HepG2 (cell line): ENCODE measurements around the gene ARSJ. TPM values are rescaled to one million over a fixed set of nuclear protein-coding genes. Genes with fewer than 3 reads are reported as not detected.

Source experiments
- ATAC-seq: fragments of 200-7000 bp; cut with Tn5 transposase; 3 replicates; pipeline ENCODE4 v1.9.1; 2020; ENCODE audit warnings: mild to moderate bottlenecking, moderate library complexity
- BruUV-seq: library from RNA; stranded (reverse); fragments of 400-500 nt; replicated peaks from 2 replicates; lab custom pipeline; 2021; lab: Mats Ljungman, UMichigan
- CTCF ChIA-PET: fragments of 300-600 bp; formaldehyde crosslinking; extraction: SDS; loops from one replicate; lab custom pipeline; 2021; ENCODE audit warnings: low total read pairs, inconsistent platforms, low intra/inter-chr PET ratio; lab: Yijun Ruan, JAX
- POLR2A ChIA-PET: fragments of 350-600 bp; sonication (Branson Sonifier 250); formaldehyde crosslinking; loops from one replicate; lab custom pipeline; 2020; ENCODE audit warnings: antibody characterized with exemption, inconsistent platforms; lab: Yijun Ruan, JAX
- DNase-seq: peaks from one replicate; pipeline ENCODE4 v3.0.0-alpha.2; 2015; ENCODE audit warnings: low spot score
- FAIRE-seq: peaks from 3 replicates; lab custom pipeline; 2011; peaks lifted over from hg19 to GRCh38; lab: Jason Lieb, UNC
- H2AFZ ChIP-seq: one replicate; pipeline ENCODE4 v1.6.1; 2011; ENCODE audit warnings: low read length, inconsistent platforms
- H3K27ac ChIP-seq: fragments of 300-600 bp; 3 replicates; pipeline ENCODE4 v1.8.0; 2011; ENCODE audit warnings: mixed run types, mild to moderate bottlenecking, mixed read lengths, low read length, inconsistent platforms; ENCODE audit not compliant: insufficient read depth; ENCODE audit errors: extremely low read length
- H3K27me3 ChIP-seq, 2 experiments: fragments of 200-600 bp in 1 of 2; 2 replicates in 1 of 2; 3 replicates in 1 of 2; pipeline versions ENCODE4 v1.6.0 to v1.8.0; 2011; ENCODE audit warnings: low read length in 2 of 2, mild to moderate bottlenecking in 2 of 2, moderate library complexity in 2 of 2, inconsistent platforms in 1 of 2; ENCODE audit not compliant: insufficient read depth in 2 of 2, control insufficient read depth in 1 of 2
- H3K36me3 ChIP-seq, 2 experiments: fragments of 200-600 bp in 1 of 2; replicated peaks in 1 of 2; 2 replicates in 1 of 2; 3 replicates in 1 of 2; pipeline versions ENCODE4 v1.5.1 to v1.8.0; 2011; ENCODE audit warnings: low read length in 2 of 2, inconsistent platforms in 1 of 2; ENCODE audit not compliant: insufficient read depth in 2 of 2, control insufficient read depth in 1 of 2
- H3K4me1 ChIP-seq: 2 replicates; pipeline ENCODE4 v1.5.1; 2012; ENCODE audit warnings: low read length, inconsistent platforms; ENCODE audit not compliant: insufficient read depth
- H3K4me2 ChIP-seq: 2 replicates; pipeline ENCODE4 v1.6.0; 2011; ENCODE audit warnings: low read depth, low read length, inconsistent platforms
- H3K4me3 ChIP-seq, 3 experiments: fragments of 200-600 bp in 1 of 3; sonication (generic), shearing (Covaris generic) in 1 of 3; replicated peaks in 1 of 3; 2 replicates each; pipeline ENCODE4 v1.5.1; 2011 to 2016; ENCODE audit warnings: low read length in 3 of 3, inconsistent platforms in 2 of 3, low read depth in 2 of 3, mild to moderate bottlenecking in 2 of 3, control low read depth in 1 of 3, mixed read lengths in 1 of 3; ENCODE audit not compliant: insufficient read depth in 1 of 3
- H3K79me2 ChIP-seq: one replicate; pipeline ENCODE4 v1.6.1; 2011; ENCODE audit warnings: low read length, inconsistent platforms; ENCODE audit not compliant: insufficient read depth
- H3K9ac ChIP-seq: 2 replicates; pipeline ENCODE4 v1.6.0; 2011; ENCODE audit warnings: mild to moderate bottlenecking, low read depth, low read length, inconsistent platforms; ENCODE audit not compliant: insufficient read depth
- H3K9me3 ChIP-seq: 2 replicates; pipeline ENCODE4 v1.5.1; 2012; ENCODE audit warnings: mild to moderate bottlenecking, low read length
- H4K20me1 ChIP-seq: 2 replicates; pipeline ENCODE4 v1.6.0; 2011; ENCODE audit warnings: inconsistent platforms, mild to moderate bottlenecking, low read length, moderate library complexity; ENCODE audit not compliant: insufficient read depth
- ARID2 ChIP-seq: sonication (generic); formaldehyde crosslinking; IDR thresholded peaks from 2 replicates; pipeline ENCODE4 v1.8.1; 2022; ENCODE audit warnings: mild to moderate bottlenecking, missing genetic modification reagents, borderline replicate concordance
- CHCHD3 ChIP-seq: sonication (generic); formaldehyde crosslinking; IDR thresholded peaks from 2 replicates; pipeline ENCODE4 v1.8.0; 2022; ENCODE audit warnings: mild to moderate bottlenecking, missing genetic modification reagents, moderate library complexity
- KLF9 ChIP-seq: IDR thresholded peaks from 2 replicates; pipeline ENCODE4 v1.6.1; 2016; ENCODE audit warnings: low read depth
- MAF1 ChIP-seq: sonication (generic); formaldehyde crosslinking; IDR thresholded peaks from 2 replicates; pipeline ENCODE4 v1.5.0; 2020; ENCODE audit warnings: missing genetic modification reagents, borderline replicate concordance
- PHF5A ChIP-seq: IDR thresholded peaks from one replicate; pipeline ENCODE4 v1.6.1; 2018; ENCODE audit warnings: low read depth, missing genetic modification reagents; ENCODE audit not compliant: unreplicated experiment
- SIX4 ChIP-seq: sonication (generic); formaldehyde crosslinking; IDR thresholded peaks from 2 replicates; pipeline ENCODE4 v1.4.0; 2020; ENCODE audit warnings: missing genetic modification reagents
- ZBTB49 ChIP-seq: sonication (generic); formaldehyde crosslinking; IDR thresholded peaks from 2 replicates; pipeline ENCODE4 v1.4.0; 2020; ENCODE audit warnings: missing genetic modification reagents, borderline replicate concordance
- ZBTB8A ChIP-seq: sonication (generic); formaldehyde crosslinking; IDR thresholded peaks from 2 replicates; pipeline ENCODE4 v1.4.0; 2020; ENCODE audit warnings: mild to moderate bottlenecking, low read depth, missing genetic modification reagents, borderline replicate concordance
- ZNF280B ChIP-seq: sonication (generic); formaldehyde crosslinking; IDR thresholded peaks from 2 replicates; pipeline ENCODE4 v1.5.0; 2020; ENCODE audit warnings: missing genetic modification reagents, mild to moderate bottlenecking, borderline replicate concordance
- ZSCAN22 ChIP-seq: sonication (generic); formaldehyde crosslinking; IDR thresholded peaks from 2 replicates; pipeline ENCODE4 v1.4.0; 2020; ENCODE audit warnings: mild to moderate bottlenecking, missing genetic modification reagents
- in situ Hi-C: cut with HindIII; loops from 2 replicates; pipeline ENCODE4 v1.10.0; 2017; ENCODE audit warnings: low pct_unique_long_range_greater_than_20kb; ENCODE audit not compliant: extremely low pct_ligation_motif_present
- intact Hi-C: fragments of 100-400 bp; cut with micrococcal nuclease; formaldehyde crosslinking; loops from one replicate; pipeline ENCODE4 v1.10.0; 2022; ENCODE audit not compliant: unreplicated experiment
- polyA plus RNA-seq, 8 experiments: library from polyadenylated mRNA; depleted of rRNA in 3 of 8; stranded (reverse) in 7 of 8; unstranded in 1 of 8; fragments of >200 nt; fragmentation: Illumina TruSeq in 4 of 8; extraction: Trizol in 4 of 8; gene quantifications; 2 replicates each; pipeline versions ENCODE4 v1.2.1 to v1.2.3, GENCODE V29; 2011 to 2016; ENCODE audit warnings: low read depth in 4 of 8, missing spikeins in 1 of 8, mixed read lengths in 1 of 8; ENCODE audit not compliant: insufficient read depth in 1 of 8
- total RNA-seq, 5 experiments: library from RNA; depleted of rRNA; stranded (reverse); fragments of >200 nt; fragmentation: Illumina TruSeq; extraction: Trizol; gene quantifications; 2 replicates each; pipeline ENCODE4 v1.2.3, GENCODE V29; 2016; ENCODE audit warnings: low read depth in 1 of 5
- TF ChIP-seq, protein P1 (sequence below): sonication (generic); formaldehyde crosslinking; IDR thresholded peaks from 2 replicates; pipeline ENCODE4 v1.8.1; 2023; ENCODE audit warnings: mild to moderate bottlenecking, missing genetic modification reagents
- TF ChIP-seq, protein P2 (sequence below): sonication (generic); formaldehyde crosslinking; IDR thresholded peaks from 2 replicates; pipeline ENCODE4 v1.4.0; 2020; ENCODE audit warnings: mild to moderate bottlenecking, missing genetic modification reagents

Gene ARSJ
- total and polyA plus RNA-seq, 2 of the 13 experiments (the other 11 are each of a cell fraction or from before 2014, with no cell fraction given), result not detected

- H3K4me2 ChIP-seq, result no peak overlapping the region
- H2AFZ ChIP-seq, result no peak overlapping the region
- H3K4me1 ChIP-seq, result peaks cover 8% of the 10 kb centered on the region
- no peak overlapping the region for H3K27ac ChIP-seq
- no peaks in the 10 kb centered on the region for H3K9me3 ChIP-seq
- H3K27me3 ChIP-seq, result no peaks in the 10 kb centered on the region
- no peak for FAIRE-seq
- DNase-seq, result no peak
- H3K4me3 ChIP-seq, result no peak overlapping the region
- BruUV-seq, result TSS peak; percentile 66
- CTCF ChIA-PET, result no interaction called here
- no peak for ATAC-seq
- intact Hi-C loops, result no loop called here
- no peaks in the 10 kb centered on the region for H3K36me3 ChIP-seq
- in situ Hi-C loops, result loop anchor here (10.0 kb wide), 3 partner anchors 115 to 415 kb away; no protein-coding TSS in a partner anchor
- no peak overlapping the region for H3K9ac ChIP-seq
- POLR2A ChIA-PET, result no interaction called here
- no peaks in the 10 kb centered on the region for H3K79me2 ChIP-seq
- H4K20me1 ChIP-seq, result no peaks in the 10 kb centered on the region
- TF ChIP-seq ARID2 (CRISPR knock-in tag) (no peak), ZNF280B (CRISPR knock-in tag) (no peak), KLF9 (no peak), ZSCAN22 (CRISPR knock-in tag) (no peak), PHF5A (no peak), SIX4 (CRISPR knock-in tag) (no peak), ZBTB8A (CRISPR knock-in tag) (no peak), ZBTB49 (CRISPR knock-in tag) (no peak), MAF1 (CRISPR knock-in tag) (no peak), CHCHD3 (CRISPR knock-in tag) (no peak)
- TF ChIP-seq, protein P1, sequence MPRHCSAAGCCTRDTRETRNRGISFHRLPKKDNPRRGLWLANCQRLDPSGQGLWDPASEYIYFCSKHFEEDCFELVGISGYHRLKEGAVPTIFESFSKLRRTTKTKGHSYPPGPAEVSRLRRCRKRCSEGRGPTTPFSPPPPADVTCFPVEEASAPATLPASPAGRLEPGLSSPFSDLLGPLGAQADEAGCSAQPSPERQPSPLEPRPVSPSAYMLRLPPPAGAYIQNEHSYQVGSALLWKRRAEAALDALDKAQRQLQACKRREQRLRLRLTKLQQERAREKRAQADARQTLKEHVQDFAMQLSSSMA (CRISPR knock-in tag), result no peak
- TF ChIP-seq, protein P2, sequence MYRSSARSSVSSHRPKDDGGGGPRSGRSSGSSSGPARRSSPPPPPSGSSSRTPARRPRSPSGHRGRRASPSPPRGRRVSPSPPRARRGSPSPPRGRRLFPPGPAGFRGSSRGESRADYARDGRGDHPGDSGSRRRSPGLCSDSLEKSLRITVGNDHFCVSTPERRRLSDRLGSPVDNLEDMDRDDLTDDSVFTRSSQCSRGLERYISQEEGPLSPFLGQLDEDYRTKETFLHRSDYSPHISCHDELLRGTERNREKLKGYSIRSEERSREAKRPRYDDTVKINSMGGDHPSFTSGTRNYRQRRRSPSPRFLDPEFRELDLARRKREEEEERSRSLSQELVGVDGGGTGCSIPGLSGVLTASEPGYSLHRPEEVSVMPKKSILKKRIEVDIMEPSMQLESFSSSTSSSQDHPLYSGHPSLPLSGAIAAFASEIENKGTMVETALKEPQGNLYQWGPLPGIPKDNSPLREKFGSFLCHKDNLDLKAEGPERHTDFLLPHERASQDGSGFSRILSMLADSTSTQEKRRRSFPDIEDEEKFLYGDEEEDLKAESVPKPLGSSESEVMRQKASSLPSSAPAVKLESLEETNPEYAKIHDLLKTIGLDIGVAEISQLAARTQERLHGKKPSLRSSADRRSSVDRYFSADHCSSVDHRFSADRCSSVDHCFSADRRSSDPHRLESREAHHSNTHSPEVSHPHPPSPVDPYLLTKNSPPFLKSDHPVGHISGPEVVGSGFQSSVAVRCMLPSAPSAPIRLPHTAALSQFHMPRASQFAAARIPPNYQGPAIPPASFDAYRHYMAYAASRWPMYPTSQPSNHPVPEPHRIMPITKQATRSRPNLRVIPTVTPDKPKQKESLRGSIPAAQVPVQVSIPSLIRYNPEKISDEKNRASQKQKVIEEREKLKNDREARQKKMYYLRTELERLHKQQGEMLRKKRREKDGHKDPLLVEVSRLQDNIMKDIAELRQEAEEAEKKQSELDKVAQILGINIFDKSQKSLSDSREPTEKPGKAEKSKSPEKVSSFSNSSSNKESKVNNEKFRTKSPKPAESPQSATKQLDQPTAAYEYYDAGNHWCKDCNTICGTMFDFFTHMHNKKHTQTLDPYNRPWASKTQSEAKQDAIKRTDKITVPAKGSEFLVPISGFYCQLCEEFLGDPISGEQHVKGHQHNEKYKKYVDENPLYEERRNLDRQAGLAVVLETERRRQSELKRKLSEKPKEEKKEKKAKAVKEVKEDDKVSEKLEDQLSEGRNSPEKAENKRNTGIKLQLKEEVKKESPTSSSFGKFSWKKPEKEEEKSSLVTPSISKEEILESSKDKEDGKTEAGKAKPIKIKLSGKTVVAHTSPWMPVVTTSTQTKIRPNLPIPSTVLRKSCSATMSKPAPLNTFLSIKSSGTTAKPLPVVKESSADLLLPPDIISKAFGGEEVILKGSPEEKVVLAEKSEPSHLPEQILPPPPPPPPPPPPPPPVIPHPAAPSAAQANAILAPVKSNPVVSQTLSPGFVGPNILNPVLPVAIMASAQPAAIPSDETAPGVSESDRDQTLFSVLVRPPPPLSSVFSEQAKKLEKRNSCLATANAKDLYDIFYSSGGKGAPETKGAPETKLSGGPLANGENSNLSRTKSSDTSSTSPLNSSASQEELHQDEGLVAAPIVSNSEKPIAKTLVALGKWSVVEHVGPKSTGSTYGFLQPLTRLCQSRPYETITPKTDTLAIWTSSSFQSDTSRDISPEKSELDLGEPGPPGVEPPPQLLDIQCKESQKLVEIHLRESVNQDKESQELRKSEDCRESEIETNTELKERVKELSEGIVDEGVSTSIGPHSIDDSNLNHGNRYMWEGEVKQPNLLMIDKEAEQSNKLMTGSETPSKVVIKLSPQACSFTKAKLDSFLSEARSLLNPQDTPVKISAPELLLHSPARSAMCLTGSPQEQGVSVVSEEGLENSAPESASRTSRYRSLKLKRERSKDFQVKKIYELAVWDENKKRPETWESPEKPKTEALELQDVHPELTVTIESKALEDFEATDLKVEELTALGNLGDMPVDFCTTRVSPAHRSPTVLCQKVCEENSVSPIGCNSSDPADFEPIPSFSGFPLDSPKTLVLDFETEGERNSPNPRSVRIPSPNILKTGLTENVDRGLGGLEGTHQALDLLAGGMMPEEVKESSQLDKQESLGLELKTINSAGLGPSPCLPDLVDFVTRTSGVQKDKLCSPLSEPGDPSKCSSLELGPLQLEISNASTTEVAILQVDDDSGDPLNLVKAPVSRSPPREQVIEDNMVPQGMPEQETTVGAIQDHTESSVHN (CRISPR knock-in tag), result no peak
Observed at GRCh38 chr4:113959539-113959937, 19.9 kb downstream of the ARSJ start.
